Caco-2 (cell line): Measurements from ENCODE around the gene TM2D1. TPM values are rescaled to one million over a fixed set of nuclear protein-coding genes. Genes with fewer than 3 reads are reported as not detected.

Source experiments
- BruUV-seq: library from RNA; stranded (reverse); fragments of 400-500 nt; replicated peaks from 2 replicates; lab custom pipeline; 2021; lab: Mats Ljungman, UMichigan
- CTCF ChIA-PET: fragments of 300-600 bp; sonication (Branson Sonifier 250); formaldehyde crosslinking; loops from one replicate; lab custom pipeline; 2022; ENCODE audit warnings: antibody characterized with exemption; lab: Charles Lee
- POLR2A ChIA-PET: fragments of 300-600 bp; sonication (Branson Sonifier 250); formaldehyde crosslinking; loops from one replicate; lab custom pipeline; 2022; ENCODE audit warnings: antibody characterized with exemption; lab: Charles Lee
- DNase-seq, 2 experiments: peaks; one replicate each; pipeline versions ENCODE4 v3.0.0 to v3.0.0-alpha.2; 2020 to 2022
- H3K27me3 ChIP-seq: replicated peaks from 2 replicates; pipeline ENCODE4 v1.6.0; 2011; ENCODE audit warnings: low read length; ENCODE audit not compliant: control insufficient read depth, insufficient read depth
- H3K36me3 ChIP-seq: 2 replicates; pipeline ENCODE4 v1.5.1; 2011; ENCODE audit warnings: low read length; ENCODE audit not compliant: control insufficient read depth, insufficient read depth
- H3K4me1 ChIP-seq: fragments of 250-450 bp; sonication (Bioruptor Pico); 2 replicates; pipeline ENCODE4 v1.5.1; 2020; ENCODE audit warnings: mild to moderate bottlenecking
- H3K4me3 ChIP-seq: 2 replicates; pipeline ENCODE4 v1.5.1; 2011; ENCODE audit warnings: low read depth, mild to moderate bottlenecking, control low read depth, low read length
- H3K9me3 ChIP-seq: fragments of 250-450 bp; sonication (Bioruptor Pico); 2 replicates; pipeline ENCODE4 v1.5.1; 2020; ENCODE audit warnings: mild to moderate bottlenecking, moderate library complexity
- H3K27ac Mint-ChIP-seq: one replicate; pipeline ENCODE4 v1.8.0; 2022; ENCODE audit warnings: mixed read lengths; ENCODE audit not compliant: unreplicated experiment
- H3K27me3 Mint-ChIP-seq: one replicate; pipeline ENCODE4 v1.8.0; 2022; ENCODE audit warnings: mixed read lengths; ENCODE audit not compliant: insufficient read depth, unreplicated experiment
- H3K36me3 Mint-ChIP-seq: one replicate; pipeline ENCODE4 v1.8.0; 2022; ENCODE audit warnings: mild to moderate bottlenecking, mixed read lengths; ENCODE audit not compliant: insufficient read depth, unreplicated experiment
- H3K4me1 Mint-ChIP-seq: one replicate; pipeline ENCODE4 v1.8.0; 2022; ENCODE audit warnings: low read depth, mixed read lengths; ENCODE audit not compliant: unreplicated experiment
- H3K4me3 Mint-ChIP-seq: one replicate; pipeline ENCODE4 v1.8.0; 2022; ENCODE audit warnings: mild to moderate bottlenecking, moderate library complexity, mixed read lengths; ENCODE audit not compliant: unreplicated experiment
- H3K9me3 Mint-ChIP-seq: one replicate; pipeline ENCODE4 v1.8.0; 2022; ENCODE audit warnings: mixed read lengths; ENCODE audit not compliant: unreplicated experiment
- intact Hi-C: fragments of 100-400 bp; cut with micrococcal nuclease; formaldehyde crosslinking; loops from one replicate; pipeline ENCODE4 v1.10.0; 2022; ENCODE audit not compliant: unreplicated experiment
- total RNA-seq: library from RNA; stranded (reverse); gene quantifications from 2 replicates; pipeline ENCODE4 v1.2.3, GENCODE V29; 2022
- TF ChIP-seq, protein P1 (sequence below), 2 experiments: fragments of 200-600 bp in 1 of 2; IDR thresholded peaks; 1 replicate in 1 of 2; 2 replicates in 1 of 2; pipeline versions ENCODE4 v1.5.1 to v1.8.0; 2011 to 2022; ENCODE audit warnings: antibody characterized with exemption in 1 of 2, control low read depth in 1 of 2, inconsistent platforms in 1 of 2, low read depth in 1 of 2, low read length in 1 of 2, mild to moderate bottlenecking in 1 of 2, moderate library complexity in 1 of 2; ENCODE audit not compliant: insufficient read depth in 1 of 2, severe bottlenecking in 1 of 2, unreplicated experiment in 1 of 2

The TM2D1 gene
- total RNA-seq, 1 experiment from 2014 or later: 16.3 TPM

DNA sequence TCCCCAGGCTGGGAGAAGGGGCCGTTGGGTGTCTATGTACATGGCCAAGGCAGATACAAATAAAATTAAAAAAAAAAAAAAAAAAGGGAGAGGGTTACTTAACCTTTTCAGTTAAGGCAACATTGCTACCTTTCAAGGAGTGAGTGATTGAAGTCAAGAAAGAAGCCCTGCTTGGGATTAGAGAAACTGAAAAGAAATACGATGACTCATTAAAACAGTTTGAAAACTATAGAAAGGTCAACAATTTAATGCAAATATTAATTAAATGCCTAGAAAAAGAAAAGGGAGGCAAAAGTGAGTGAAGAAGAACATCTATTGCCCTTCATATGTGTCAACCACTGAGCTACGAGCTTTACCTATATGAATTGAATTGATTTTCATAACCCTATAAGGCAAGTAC lies 69.5 kb downstream of the TM2D1 start:
- TF ChIP-seq, protein P1, sequence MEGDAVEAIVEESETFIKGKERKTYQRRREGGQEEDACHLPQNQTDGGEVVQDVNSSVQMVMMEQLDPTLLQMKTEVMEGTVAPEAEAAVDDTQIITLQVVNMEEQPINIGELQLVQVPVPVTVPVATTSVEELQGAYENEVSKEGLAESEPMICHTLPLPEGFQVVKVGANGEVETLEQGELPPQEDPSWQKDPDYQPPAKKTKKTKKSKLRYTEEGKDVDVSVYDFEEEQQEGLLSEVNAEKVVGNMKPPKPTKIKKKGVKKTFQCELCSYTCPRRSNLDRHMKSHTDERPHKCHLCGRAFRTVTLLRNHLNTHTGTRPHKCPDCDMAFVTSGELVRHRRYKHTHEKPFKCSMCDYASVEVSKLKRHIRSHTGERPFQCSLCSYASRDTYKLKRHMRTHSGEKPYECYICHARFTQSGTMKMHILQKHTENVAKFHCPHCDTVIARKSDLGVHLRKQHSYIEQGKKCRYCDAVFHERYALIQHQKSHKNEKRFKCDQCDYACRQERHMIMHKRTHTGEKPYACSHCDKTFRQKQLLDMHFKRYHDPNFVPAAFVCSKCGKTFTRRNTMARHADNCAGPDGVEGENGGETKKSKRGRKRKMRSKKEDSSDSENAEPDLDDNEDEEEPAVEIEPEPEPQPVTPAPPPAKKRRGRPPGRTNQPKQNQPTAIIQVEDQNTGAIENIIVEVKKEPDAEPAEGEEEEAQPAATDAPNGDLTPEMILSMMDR (IDR thresholded peaks at IDR 0.05; ENCODE audit: insufficient read depth in 1 of 2, low read depth in 1 of 2, low read length in 1 of 2, severe bottlenecking in 1 of 2, unreplicated experiment in 1 of 2): no peak
- Mint-ChIP-seq H3K9me3 (no peaks in the 10 kb centered on the region), H3K27ac (no peak overlapping the region), H3K4me3 (no peak overlapping the region), H3K27me3 (no peaks in the 10 kb centered on the region), H3K4me1 (no peaks in the 10 kb centered on the region), H3K36me3 (no peaks in the 10 kb centered on the region)
- Histone ChIP-seq H3K9me3 (no peaks in the 10 kb centered on the region), H3K4me1 (no peaks in the 10 kb centered on the region), H3K4me3 (no peak overlapping the region), H3K27me3 (no peaks in the 10 kb centered on the region), H3K36me3 (no peaks in the 10 kb centered on the region)
- no peak for DNase-seq
- ChIA-PET POLR2A (no interaction called here), CTCF (no interaction called here)
- no TSS peak for BruUV-seq
- intact Hi-C loops: no loop called here

DNA sequence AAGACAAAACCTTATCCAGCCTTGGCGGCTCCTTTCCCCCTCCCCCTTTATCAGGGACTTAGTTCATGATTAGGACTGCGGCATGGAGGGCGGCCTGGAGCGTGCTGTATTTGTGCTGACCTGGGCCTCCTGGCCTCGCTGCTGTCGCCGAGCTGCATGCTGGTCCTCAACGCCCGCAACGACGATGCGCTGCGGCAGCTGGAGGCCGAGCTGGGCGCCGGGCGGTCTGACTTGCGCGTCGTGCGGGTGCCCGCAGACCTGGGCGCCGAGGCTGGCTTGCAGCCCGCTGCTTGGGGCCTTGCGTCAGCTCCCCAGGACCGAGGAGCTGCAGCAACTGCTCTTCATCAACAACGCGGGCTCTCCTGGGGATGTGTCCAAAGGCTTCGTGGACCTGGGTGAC lies 70.9 kb downstream of the TM2D1 start:
- no peaks in the 10 kb centered on the region for H3K27me3 Mint-ChIP-seq
- Histone ChIP-seq H3K27me3 (no peaks in the 10 kb centered on the region), H3K4me1 (no peaks in the 10 kb centered on the region), H3K9me3 (no peaks in the 10 kb centered on the region), H3K36me3 (no peaks in the 10 kb centered on the region), H3K4me3 (no peak overlapping the region)
- H3K36me3 Mint-ChIP-seq: no peaks in the 10 kb centered on the region
- no peak for DNase-seq
- POLR2A ChIA-PET: interaction anchor here (0.6 kb wide), 1 partner anchor 59 kb away, joined by 7 read pairs; no protein-coding TSS in a partner anchor
- CTCF ChIA-PET: no interaction called here
- intact Hi-C loops: no loop called here
- H3K4me3 Mint-ChIP-seq: no peak overlapping the region
- no TSS peak for BruUV-seq
- no peaks in the 10 kb centered on the region for H3K9me3 Mint-ChIP-seq
- TF ChIP-seq, protein P1 (IDR thresholded peaks at IDR 0.05; ENCODE audit: insufficient read depth in 1 of 2, low read depth in 1 of 2, low read length in 1 of 2, severe bottlenecking in 1 of 2, unreplicated experiment in 1 of 2): no peak
- H3K27ac Mint-ChIP-seq: no peak overlapping the region
- no peaks in the 10 kb centered on the region for H3K4me1 Mint-ChIP-seq

DNA sequence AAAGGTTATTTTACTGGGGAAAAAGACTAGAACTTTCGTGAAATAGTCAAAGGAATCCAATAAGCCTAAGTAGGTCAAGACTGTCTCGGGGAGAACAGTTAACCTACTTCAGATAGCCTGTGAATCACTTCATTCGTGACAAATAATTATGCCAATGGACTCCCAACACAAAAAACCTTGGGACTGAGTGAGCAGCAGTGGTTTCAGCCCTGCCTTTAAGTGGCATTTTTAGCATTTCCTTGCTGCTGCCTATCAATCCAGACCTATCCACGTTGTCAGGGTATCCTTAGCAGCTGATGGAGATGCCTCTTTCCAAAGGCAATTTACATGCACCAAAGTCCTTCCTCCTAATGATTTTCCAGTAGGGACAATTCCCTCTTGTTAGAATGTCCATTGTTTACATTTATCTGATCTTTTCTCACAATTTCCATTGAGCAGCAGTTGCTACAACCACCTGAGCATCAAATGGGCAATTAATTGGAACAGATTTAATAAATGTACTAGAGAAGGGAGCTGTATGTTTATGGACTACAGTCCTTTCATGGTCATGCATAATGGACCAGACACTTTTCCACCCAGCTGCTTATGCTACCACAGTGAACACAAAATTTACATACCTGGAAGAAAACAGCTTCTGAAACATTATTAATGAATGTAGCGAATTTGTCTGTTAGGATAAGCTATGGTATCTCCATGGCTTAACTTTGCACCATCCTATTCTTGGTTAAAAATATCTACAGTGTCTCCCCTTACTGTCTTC lies 75.8 kb downstream of the TM2D1 start:
- Histone ChIP-seq H3K4me1 (peaks cover 5% of the 10 kb centered on the region), H3K9me3 (no peaks in the 10 kb centered on the region), H3K4me3 (no peak overlapping the region), H3K27me3 (no peaks in the 10 kb centered on the region), H3K36me3 (no peaks in the 10 kb centered on the region)
- no peak overlapping the region for H3K27ac Mint-ChIP-seq
- TF ChIP-seq, protein P1 (IDR thresholded peaks at IDR 0.05; ENCODE audit: insufficient read depth in 1 of 2, low read depth in 1 of 2, low read length in 1 of 2, severe bottlenecking in 1 of 2, unreplicated experiment in 1 of 2): no peak
- peaks cover 11% of the 10 kb centered on the region for H3K4me1 Mint-ChIP-seq
- intact Hi-C loops: no loop called here
- BruUV-seq: no TSS peak
- H3K4me3 Mint-ChIP-seq: no peak overlapping the region
- H3K36me3 Mint-ChIP-seq: no peaks in the 10 kb centered on the region
- H3K9me3 Mint-ChIP-seq: no peaks in the 10 kb centered on the region
- H3K27me3 Mint-ChIP-seq: no peaks in the 10 kb centered on the region
- ChIA-PET POLR2A (no interaction called here), CTCF (no interaction called here)
- DNase-seq: no peak
